Ovary (tissue), 3 donors: ENCODE measurements around the gene SECISBP2L.

Experiments
- CTCF ChIP-seq, 3 donors: fragments of 450-650 bp in 2 of 3; fragments of 200-600 bp in 1 of 3; IDR thresholded peaks; one replicate each; pipeline versions ENCODE4 v1.5.1 to v1.8.0; 2016 to 2022; ENCODE audit warnings: antibody characterized with exemption in 3 of 3, mild to moderate bottlenecking in 1 of 3
- EP300 ChIP-seq: sonication (generic); formaldehyde crosslinking; IDR thresholded peaks from one replicate; pipeline ENCODE4 v1.6.1; 2017; ENCODE audit warnings: antibody characterized with exemption
- POLR2A ChIP-seq: fragments of 450-650 bp; IDR thresholded peaks from one replicate; pipeline ENCODE4 v1.6.1; 2017; ENCODE audit warnings: antibody characterized with exemption, mild to moderate bottlenecking, moderate library complexity
- donor health status: DM: no; HTN: no; CAD: no.

GRCh38 chr15:49047456-49047855 is 1.2 kb upstream of the SECISBP2L start:
- no peak for TF ChIP-seq CTCF (IDR thresholded peaks at IDR 0.05)
- TF ChIP-seq POLR2A, result no peak
- no peak for TF ChIP-seq EP300
